Measurements from ENCODE around the gene MTUS2.

DNA sequence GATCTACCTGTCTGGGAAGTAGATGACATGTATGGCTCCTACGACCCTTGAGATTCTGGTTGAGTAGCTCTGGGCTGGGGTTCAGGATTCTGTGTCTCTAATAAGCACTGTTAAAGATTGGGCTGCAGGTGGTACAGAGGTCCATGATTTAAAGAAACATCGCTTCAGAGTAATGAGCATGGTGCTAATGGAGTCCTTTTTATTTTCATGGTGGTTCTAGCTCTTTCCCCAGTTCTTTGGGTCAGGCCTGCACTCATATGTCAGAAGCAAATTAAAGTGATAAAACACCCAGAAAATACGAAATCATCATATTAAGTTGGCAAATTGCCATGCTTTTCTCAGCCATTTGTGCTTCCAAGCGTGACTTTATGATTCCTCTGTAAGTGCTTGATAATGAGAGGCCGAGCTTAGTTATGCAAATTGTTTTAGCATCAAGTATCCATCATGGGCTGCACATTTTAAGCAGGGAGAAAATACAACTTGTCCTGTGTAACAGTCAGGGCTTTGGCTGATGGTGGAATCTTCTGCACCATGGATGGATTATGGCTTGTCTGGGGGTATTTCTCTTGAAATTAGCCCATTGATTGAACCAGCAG, 45.1 kb downstream of the MTUS2 start:
- TF ChIP-seq POLR2A (IDR thresholded peaks at IDR 0.05), result no peak
- no peak for TF ChIP-seq POLR2AphosphoS5 (IDR thresholded peaks at IDR 0.05)
- TF ChIP-seq, protein P1, sequence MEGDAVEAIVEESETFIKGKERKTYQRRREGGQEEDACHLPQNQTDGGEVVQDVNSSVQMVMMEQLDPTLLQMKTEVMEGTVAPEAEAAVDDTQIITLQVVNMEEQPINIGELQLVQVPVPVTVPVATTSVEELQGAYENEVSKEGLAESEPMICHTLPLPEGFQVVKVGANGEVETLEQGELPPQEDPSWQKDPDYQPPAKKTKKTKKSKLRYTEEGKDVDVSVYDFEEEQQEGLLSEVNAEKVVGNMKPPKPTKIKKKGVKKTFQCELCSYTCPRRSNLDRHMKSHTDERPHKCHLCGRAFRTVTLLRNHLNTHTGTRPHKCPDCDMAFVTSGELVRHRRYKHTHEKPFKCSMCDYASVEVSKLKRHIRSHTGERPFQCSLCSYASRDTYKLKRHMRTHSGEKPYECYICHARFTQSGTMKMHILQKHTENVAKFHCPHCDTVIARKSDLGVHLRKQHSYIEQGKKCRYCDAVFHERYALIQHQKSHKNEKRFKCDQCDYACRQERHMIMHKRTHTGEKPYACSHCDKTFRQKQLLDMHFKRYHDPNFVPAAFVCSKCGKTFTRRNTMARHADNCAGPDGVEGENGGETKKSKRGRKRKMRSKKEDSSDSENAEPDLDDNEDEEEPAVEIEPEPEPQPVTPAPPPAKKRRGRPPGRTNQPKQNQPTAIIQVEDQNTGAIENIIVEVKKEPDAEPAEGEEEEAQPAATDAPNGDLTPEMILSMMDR (IDR thresholded peaks at IDR 0.05 in 8 of 11, conservative IDR thresholded peaks at IDR 0.05 in 3 of 11), result no peak
